ENCODE results near the gene WDFY4.

The WDFY4 gene

DNA sequence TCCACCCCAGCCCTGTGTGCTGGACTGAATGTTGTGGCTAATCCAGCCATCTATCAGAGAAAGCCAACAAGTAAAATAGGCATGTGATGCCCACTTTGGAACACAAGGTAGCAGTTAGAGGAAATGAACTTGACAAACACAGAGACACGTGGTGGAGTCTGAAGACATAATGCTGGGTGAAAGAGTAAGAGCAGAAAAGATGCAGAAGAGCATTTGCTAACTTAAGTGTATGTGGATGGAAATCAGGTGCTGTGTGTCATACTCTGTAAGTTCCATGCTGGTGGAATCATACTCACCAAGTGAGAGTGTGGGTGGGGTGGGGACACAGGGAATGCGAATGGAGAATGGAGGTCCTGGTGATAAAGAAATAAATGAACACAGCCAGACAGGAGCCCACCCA, 22.8 kb downstream of the WDFY4 start:
- H3K9ac ChIP-seq (ENCODE audit: low read length) = no peak overlapping the region
- no peak overlapping the region for H3K4me3 ChIP-seq (ENCODE audit: insufficient read depth, low read length, poor library complexity, severe bottlenecking)
- no peaks in the 10 kb centered on the region for H3K9me2 ChIP-seq (replicated peaks; ENCODE audit: insufficient read depth, low read length)
- no peak overlapping the region for H2AFZ ChIP-seq (ENCODE audit: low read depth, low read length, severe bottlenecking)
- no peaks in the 10 kb centered on the region for H3K27me3 ChIP-seq (ENCODE audit: low read length)
- H4K20me1 ChIP-seq (ENCODE audit: low read depth, low read length) = no peaks in the 10 kb centered on the region; the same call in 1 of the 2 replicates
- H3K27ac ChIP-seq (ENCODE audit: low read depth, low read length) = no peak overlapping the region
- no peaks in the 10 kb centered on the region for H3F3A ChIP-seq (ENCODE audit: insufficient read depth)
- no peaks in the 10 kb centered on the region for H3K9me3 ChIP-seq (ENCODE audit: insufficient read depth, low read length)
- TF ChIP-seq EZH2phosphoT487 (conservative IDR thresholded peaks at IDR 0.05; ENCODE audit: low read length) (no peak), CTCF (IDR thresholded peaks at IDR 0.05; ENCODE audit: insufficient read depth, low read length, poor library complexity, severe bottlenecking) (no peak)
- no peak overlapping the region for H3K4me2 ChIP-seq (ENCODE audit: low read depth, low read length, poor library complexity, severe bottlenecking)
- H3K36me3 ChIP-seq (ENCODE audit: low read length) = peaks cover 3% of the 10 kb centered on the region; the same call in 1 of the 2 replicates
- peaks cover 85% of the 10 kb centered on the region for H3K79me2 ChIP-seq (ENCODE audit: insufficient read depth, low read length)

DNA sequence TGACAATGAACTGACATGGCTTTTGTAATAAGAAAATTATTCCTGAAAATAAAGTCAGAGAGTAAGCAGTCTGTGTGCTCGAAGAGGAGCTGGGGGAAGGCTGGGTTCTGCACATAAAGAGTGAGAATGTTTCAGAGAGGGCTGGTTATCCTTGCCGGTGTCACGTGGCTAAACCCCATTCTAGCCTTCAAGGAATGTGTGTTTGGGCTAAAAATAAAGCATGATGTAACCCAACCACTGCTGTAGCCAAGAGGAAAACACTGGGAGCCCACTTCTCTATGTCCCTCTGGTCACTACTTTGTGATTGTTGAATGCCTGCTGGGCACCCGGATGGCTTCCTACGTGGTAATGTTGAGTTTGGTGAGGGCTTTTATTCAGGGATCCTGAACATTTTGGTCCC, 23.5 kb downstream of the WDFY4 start:
- Histone ChIP-seq H3K4me3 (ENCODE audit: insufficient read depth, low read length, poor library complexity, severe bottlenecking) (no peak overlapping the region), H2AFZ (ENCODE audit: low read depth, low read length, severe bottlenecking) (no peak overlapping the region), H3K27ac (ENCODE audit: low read depth, low read length) (no peak overlapping the region), H3K9me2 (replicated peaks; ENCODE audit: insufficient read depth, low read length) (no peaks in the 10 kb centered on the region), H3F3A (ENCODE audit: insufficient read depth) (no peaks in the 10 kb centered on the region), H3K9me3 (ENCODE audit: insufficient read depth, low read length) (no peaks in the 10 kb centered on the region), H3K79me2 (ENCODE audit: insufficient read depth, low read length) (peaks cover 84% of the 10 kb centered on the region), H3K9ac (ENCODE audit: low read length) (no peak overlapping the region), H3K4me2 (ENCODE audit: low read depth, low read length, poor library complexity, severe bottlenecking) (no peak overlapping the region), H4K20me1 (ENCODE audit: low read depth, low read length) (no peaks in the 10 kb centered on the region; the same call in 1 of the 2 replicates), H3K27me3 (ENCODE audit: low read length) (no peaks in the 10 kb centered on the region), H3K36me3 (ENCODE audit: low read length) (peaks cover 3% of the 10 kb centered on the region; the same call in 1 of the 2 replicates)
- TF ChIP-seq CTCF (IDR thresholded peaks at IDR 0.05; ENCODE audit: insufficient read depth, low read length, poor library complexity, severe bottlenecking) = no peak
- no peak for TF ChIP-seq EZH2phosphoT487 (conservative IDR thresholded peaks at IDR 0.05; ENCODE audit: low read length)

DNA sequence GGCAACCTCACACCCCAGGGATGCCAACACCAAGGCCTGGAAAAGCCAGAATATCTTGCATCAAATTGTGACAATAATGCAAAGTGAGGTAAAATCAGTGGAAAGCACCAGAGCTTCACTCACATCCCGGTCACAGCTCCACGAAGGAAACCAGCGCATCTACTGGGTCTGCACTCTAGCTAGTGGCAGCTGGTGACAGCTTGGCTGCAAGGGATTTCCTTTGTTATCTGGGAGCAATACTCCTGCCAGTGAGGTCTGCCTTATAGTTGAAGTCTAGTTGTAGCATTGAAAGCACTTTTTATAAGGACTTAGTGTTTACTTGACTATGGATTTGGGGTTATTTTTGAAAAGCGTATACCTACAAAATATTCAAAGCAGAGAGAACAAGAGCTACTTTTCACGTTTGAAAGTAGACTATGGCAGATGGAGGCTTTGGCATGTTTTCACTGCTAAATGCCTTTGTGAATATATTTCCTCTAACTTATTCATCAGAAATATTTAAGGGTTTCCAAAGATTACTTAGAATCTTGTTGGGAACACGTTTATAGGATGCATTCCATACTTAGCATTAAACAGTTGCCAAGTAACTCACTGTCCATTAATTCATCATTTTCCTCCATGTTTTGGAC, 26.1 kb downstream of the WDFY4 start:
- Histone ChIP-seq H3K36me3 (ENCODE audit: low read length) (peaks cover 3% of the 10 kb centered on the region; the same call in 1 of the 2 replicates), H3K27me3 (ENCODE audit: low read length) (no peaks in the 10 kb centered on the region), H3K4me3 (ENCODE audit: insufficient read depth, low read length, poor library complexity, severe bottlenecking) (no peak overlapping the region), H2AFZ (ENCODE audit: low read depth, low read length, severe bottlenecking) (no peak overlapping the region), H3K79me2 (ENCODE audit: insufficient read depth, low read length) (peaks cover 82% of the 10 kb centered on the region), H3K9ac (ENCODE audit: low read length) (no peak overlapping the region), H3F3A (ENCODE audit: insufficient read depth) (no peaks in the 10 kb centered on the region), H3K9me3 (ENCODE audit: insufficient read depth, low read length) (no peaks in the 10 kb centered on the region), H3K9me2 (replicated peaks; ENCODE audit: insufficient read depth, low read length) (no peaks in the 10 kb centered on the region), H3K4me2 (ENCODE audit: low read depth, low read length, poor library complexity, severe bottlenecking) (no peak overlapping the region), H3K27ac (ENCODE audit: low read depth, low read length) (no peak overlapping the region), H4K20me1 (ENCODE audit: low read depth, low read length) (no peaks in the 10 kb centered on the region; the same call in 1 of the 2 replicates)
- TF ChIP-seq CTCF (IDR thresholded peaks at IDR 0.05; ENCODE audit: insufficient read depth, low read length, poor library complexity, severe bottlenecking) (no peak), EZH2phosphoT487 (conservative IDR thresholded peaks at IDR 0.05; ENCODE audit: low read length) (no peak)
